ENCODE data around the gene ZNF487. TPM values are rescaled to one million over a fixed set of nuclear protein-coding genes. Genes with fewer than 3 reads are reported as not detected.

Gene ZNF487
- total and polyA plus RNA-seq, 2 of the 13 experiments (the other 11 are each of a cell fraction or from before 2014, with no cell fraction given): 7.4 to 8.8 TPM

DNA sequence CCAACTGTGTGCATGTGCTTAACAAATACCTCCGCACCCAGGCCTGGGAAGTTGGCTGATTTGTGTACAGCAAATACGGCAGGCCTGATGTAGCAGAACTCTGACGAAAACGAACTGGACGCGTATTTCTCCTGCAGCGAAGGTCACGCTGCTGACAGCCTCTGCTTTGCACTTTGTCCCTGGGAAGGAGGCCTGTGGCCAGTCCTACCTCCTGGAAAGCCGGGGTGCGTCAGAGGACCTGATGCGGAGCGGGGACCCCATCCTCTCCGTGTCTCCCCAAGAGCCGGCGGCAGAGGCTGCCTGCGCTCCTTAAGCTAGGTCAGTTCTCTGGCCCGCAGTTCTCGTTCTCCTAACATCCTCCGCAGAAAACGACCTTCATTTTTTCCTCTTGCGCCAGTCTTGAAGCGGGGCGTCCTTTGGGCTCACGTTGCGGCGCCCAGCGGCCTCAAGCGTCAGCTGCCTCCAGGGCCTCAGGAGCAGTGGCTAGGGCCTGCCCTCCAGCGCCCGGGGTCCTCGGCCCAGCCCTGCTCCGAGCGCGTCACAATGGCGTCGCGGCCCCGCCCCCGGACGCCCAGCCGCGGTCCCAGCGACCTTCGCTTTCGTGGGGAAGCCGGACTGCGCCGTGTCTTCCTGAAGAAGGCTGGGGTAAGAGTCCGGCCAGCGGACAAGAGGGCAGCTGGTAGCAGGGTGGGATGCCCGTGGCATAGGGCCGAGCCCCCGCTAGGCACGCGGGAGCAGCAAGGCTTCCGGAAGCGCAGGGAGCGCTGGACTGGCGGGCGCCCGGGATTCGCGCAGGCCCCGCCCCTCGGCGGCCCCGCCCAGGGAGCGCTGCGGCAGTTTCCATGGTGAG lies at the start of gene ZNF487 (continued):
- TF ChIP-seq BRCA1 (CRISPR knock-in tag; IDR thresholded peaks at IDR 0.05) (no peak; the same call in 1 of the 2 replicates), HCFC1 (IDR thresholded peaks at IDR 0.05; ENCODE audit: low read depth, low read length) (no peak; the same call in 1 of the 2 replicates), BORCS8-MEF2B (CRISPR knock-in tag; IDR thresholded peaks at IDR 0.05) (peak; percentile 85), ZNF225 (CRISPR knock-in tag; IDR thresholded peaks at IDR 0.05) (no peak), BHLHE40 (IDR thresholded peaks at IDR 0.05; ENCODE audit: low read length) (peak; percentile 51; the same call in 1 of the 2 replicates), FLYWCH1 (CRISPR knock-in tag; IDR thresholded peaks at IDR 0.05) (no peak), ZNF530 (CRISPR knock-in tag; IDR thresholded peaks at IDR 0.05; ENCODE audit: low read depth) (peak; percentile 89; the same call in 1 of the 2 replicates), SRY (CRISPR knock-in tag; IDR thresholded peaks at IDR 0.05) (0 out of 2 replicates have a peak, but pooled peaks have one; percentile 55), ZNF703 (CRISPR knock-in tag; IDR thresholded peaks at IDR 0.05; ENCODE audit: borderline replicate concordance) (peak; percentile 67; the same call in 1 of the 2 replicates), ZNF549 (CRISPR knock-in tag; IDR thresholded peaks at IDR 0.05) (no peak), ZFP90 (CRISPR knock-in tag; IDR thresholded peaks at IDR 0.05; ENCODE audit: borderline replicate concordance) (no peak), TBX2 (CRISPR knock-in tag; IDR thresholded peaks at IDR 0.05; ENCODE audit: borderline replicate concordance) (peak; percentile 92), ZNF382 (CRISPR knock-in tag; IDR thresholded peaks at IDR 0.05; ENCODE audit: borderline replicate concordance) (no peak)
- TF ChIP-seq, protein P1, sequence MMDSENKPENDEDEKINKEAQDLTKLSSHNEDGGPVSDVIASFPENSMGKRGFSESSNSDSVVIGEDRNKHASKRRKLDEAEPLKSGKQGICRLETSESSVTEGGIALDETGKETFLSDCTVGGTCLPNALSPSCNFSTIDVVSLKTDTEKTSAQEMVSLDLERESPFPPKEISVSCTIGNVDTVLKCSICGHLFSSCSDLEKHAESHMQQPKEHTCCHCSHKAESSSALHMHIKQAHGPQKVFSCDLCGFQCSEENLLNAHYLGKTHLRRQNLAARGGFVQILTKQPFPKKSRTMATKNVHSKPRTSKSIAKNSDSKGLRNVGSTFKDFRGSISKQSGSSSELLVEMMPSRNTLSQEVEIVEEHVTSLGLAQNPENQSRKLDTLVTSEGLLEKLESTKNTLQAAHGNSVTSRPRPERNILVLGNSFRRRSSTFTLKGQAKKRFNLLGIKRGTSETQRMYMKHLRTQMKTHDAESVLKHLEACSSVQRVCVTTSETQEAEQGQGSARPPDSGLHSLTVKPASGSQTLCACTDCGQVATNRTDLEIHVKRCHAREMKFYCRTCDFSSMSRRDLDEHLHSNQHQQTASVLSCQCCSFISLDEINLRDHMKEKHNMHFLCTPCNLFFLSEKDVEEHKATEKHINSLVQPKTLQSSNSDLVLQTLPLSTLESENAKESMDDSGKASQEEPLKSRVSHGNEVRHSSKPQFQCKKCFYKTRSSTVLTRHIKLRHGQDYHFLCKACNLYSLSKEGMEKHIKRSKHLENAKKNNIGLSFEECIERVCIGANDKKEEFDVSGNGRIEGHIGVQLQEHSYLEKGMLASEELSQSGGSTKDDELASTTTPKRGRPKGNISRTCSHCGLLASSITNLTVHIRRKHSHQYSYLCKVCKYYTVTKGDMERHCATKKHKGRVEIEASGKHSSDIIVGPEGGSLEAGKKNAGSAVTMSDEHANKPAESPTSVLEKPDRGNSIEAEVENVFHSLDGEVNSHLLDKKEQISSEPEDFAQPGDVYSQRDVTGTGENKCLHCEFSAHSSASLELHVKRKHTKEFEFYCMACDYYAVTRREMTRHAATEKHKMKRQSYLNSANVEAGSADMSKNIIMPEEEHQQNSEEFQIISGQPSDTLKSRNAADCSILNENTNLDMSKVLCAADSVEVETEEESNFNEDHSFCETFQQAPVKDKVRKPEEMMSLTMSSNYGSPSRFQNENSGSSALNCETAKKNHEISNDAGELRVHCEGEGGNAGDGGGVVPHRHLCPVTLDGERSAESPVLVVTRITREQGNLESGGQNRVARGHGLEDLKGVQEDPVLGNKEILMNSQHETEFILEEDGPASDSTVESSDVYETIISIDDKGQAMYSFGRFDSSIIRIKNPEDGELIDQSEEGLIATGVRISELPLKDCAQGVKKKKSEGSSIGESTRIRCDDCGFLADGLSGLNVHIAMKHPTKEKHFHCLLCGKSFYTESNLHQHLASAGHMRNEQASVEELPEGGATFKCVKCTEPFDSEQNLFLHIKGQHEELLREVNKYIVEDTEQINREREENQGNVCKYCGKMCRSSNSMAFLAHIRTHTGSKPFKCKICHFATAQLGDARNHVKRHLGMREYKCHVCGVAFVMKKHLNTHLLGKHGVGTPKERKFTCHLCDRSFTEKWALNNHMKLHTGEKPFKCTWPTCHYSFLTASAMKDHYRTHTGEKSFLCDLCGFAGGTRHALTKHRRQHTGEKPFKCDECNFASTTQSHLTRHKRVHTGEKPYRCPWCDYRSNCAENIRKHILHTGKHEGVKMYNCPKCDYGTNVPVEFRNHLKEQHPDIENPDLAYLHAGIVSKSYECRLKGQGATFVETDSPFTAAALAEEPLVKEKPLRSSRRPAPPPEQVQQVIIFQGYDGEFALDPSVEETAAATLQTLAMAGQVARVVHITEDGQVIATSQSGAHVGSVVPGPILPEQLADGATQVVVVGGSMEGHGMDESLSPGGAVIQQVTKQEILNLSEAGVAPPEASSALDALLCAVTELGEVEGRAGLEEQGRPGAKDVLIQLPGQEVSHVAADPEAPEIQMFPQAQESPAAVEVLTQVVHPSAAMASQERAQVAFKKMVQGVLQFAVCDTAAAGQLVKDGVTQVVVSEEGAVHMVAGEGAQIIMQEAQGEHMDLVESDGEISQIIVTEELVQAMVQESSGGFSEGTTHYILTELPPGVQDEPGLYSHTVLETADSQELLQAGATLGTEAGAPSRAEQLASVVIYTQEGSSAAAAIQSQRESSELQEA (CRISPR knock-in tag; IDR thresholded peaks at IDR 0.05; ENCODE audit: not compliant biosample characterization): peak; percentile 79
- TF ChIP-seq, protein P2, sequence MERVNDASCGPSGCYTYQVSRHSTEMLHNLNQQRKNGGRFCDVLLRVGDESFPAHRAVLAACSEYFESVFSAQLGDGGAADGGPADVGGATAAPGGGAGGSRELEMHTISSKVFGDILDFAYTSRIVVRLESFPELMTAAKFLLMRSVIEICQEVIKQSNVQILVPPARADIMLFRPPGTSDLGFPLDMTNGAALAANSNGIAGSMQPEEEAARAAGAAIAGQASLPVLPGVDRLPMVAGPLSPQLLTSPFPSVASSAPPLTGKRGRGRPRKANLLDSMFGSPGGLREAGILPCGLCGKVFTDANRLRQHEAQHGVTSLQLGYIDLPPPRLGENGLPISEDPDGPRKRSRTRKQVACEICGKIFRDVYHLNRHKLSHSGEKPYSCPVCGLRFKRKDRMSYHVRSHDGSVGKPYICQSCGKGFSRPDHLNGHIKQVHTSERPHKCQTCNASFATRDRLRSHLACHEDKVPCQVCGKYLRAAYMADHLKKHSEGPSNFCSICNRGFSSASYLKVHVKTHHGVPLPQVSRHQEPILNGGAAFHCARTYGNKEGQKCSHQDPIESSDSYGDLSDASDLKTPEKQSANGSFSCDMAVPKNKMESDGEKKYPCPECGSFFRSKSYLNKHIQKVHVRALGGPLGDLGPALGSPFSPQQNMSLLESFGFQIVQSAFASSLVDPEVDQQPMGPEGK (CRISPR knock-in tag; IDR thresholded peaks at IDR 0.05): peak; percentile 71
- TF ChIP-seq, protein P3, sequence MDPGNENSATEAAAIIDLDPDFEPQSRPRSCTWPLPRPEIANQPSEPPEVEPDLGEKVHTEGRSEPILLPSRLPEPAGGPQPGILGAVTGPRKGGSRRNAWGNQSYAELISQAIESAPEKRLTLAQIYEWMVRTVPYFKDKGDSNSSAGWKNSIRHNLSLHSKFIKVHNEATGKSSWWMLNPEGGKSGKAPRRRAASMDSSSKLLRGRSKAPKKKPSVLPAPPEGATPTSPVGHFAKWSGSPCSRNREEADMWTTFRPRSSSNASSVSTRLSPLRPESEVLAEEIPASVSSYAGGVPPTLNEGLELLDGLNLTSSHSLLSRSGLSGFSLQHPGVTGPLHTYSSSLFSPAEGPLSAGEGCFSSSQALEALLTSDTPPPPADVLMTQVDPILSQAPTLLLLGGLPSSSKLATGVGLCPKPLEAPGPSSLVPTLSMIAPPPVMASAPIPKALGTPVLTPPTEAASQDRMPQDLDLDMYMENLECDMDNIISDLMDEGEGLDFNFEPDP (CRISPR knock-in tag; conservative IDR thresholded peaks at IDR 0.05): 0 out of 2 replicates have a peak, but pooled peaks have one; percentile 72
- TF ChIP-seq, protein P4, sequence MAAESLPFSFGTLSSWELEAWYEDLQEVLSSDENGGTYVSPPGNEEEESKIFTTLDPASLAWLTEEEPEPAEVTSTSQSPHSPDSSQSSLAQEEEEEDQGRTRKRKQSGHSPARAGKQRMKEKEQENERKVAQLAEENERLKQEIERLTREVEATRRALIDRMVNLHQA (CRISPR knock-in tag; IDR thresholded peaks at IDR 0.05): no peak

Measured in HepG2 (cell line).